AG10803 (cell line): Measurements from ENCODE around the gene CCDC141.

Experiments used
- DNase-seq: peaks from one replicate; pipeline ENCODE4 v3.0.0; 2010; ENCODE audit warnings: low read depth
- H3K4me3 ChIP-seq: 2 replicates; pipeline ENCODE4 v1.5.1; 2011; ENCODE audit warnings: mild to moderate bottlenecking, low read length, control low read depth
- CTCF ChIP-seq: conservative IDR thresholded peaks from 2 replicates; pipeline ENCODE4 v1.5.1; 2011; ENCODE audit warnings: mild to moderate bottlenecking, low read length, control low read depth, inconsistent platforms

The CCDC141 gene

GRCh38 chr2:179037807-179038206, 12.1 kb downstream of the CCDC141 start:
- no peak for TF ChIP-seq CTCF
- H3K4me3 ChIP-seq = no peak overlapping the region
- DNase-seq = no peak

- no peak overlapping the region for H3K4me3 ChIP-seq
- no peak for DNase-seq
- TF ChIP-seq CTCF = no peak
These were observed 13.5 kb downstream of the CCDC141 start for GRCh38 chr2:179036353-179036905.

GRCh38 chr2:179031731-179032408, 18.1 kb downstream of the CCDC141 start:
- H3K4me3 ChIP-seq = no peak overlapping the region
- peak; percentile 53 for DNase-seq

GRCh38 chr2:179024445-179024844, 25.5 kb downstream of the CCDC141 start:
- no peak for DNase-seq
- no peak overlapping the region for H3K4me3 ChIP-seq
- TF ChIP-seq CTCF = no peak

More at GRCh38 chr2:179031731-179032408, 18.1 kb downstream of the CCDC141 start:
- TF ChIP-seq CTCF = no peak

- TF ChIP-seq CTCF = no peak
- DNase-seq = no peak
- H3K4me3 ChIP-seq = no peak overlapping the region
These were observed 27.3 kb downstream of the CCDC141 start for GRCh38 chr2:179022685-179023084.

- no peak for DNase-seq
- no peak for TF ChIP-seq CTCF
- no peak overlapping the region for H3K4me3 ChIP-seq
These were observed 28.7 kb downstream of the CCDC141 start for GRCh38 chr2:179021258-179021657.

- no peak overlapping the region for H3K4me3 ChIP-seq
- TF ChIP-seq CTCF = peak; percentile 41
- no peak for DNase-seq
These were observed 29.7 kb downstream of the CCDC141 start for GRCh38 chr2:179020156-179020750.
